ENCODE results near the gene GAGE10.
"Not testable (repeated sequence)": the region's sequence is repeated elsewhere in the genome, so short reads cannot be mapped to it uniquely, and the experiment has no call there.

- TF ChIP-seq CTCF (IDR thresholded peaks at IDR 0.05); EZH2 (IDR thresholded peaks at IDR 0.05; ENCODE audit: borderline replicate concordance, insufficient read depth, low read depth, low read length, poor library complexity, severe bottlenecking): not testable (repeated sequence)
Observed at GRCh38 chrX:49345402-49345801, 42.0 kb downstream of the GAGE10 start.

Measured in B cell (primary cell).